SK-N-MC (cell line): ENCODE results near the gene CLSTN2.

ENCODE experiments used
- EZH2 ChIP-seq: fragments of 200-600 bp; sonication (generic); IDR thresholded peaks from one replicate; pipeline ENCODE4 v1.6.1; 2017; ENCODE audit warnings: antibody characterized with exemption
- FOXP2 ChIP-seq: optimal IDR thresholded peaks from 2 replicates; pipeline ENCODE3; 2011; ENCODE audit warnings: mild to moderate bottlenecking, moderate library complexity; ENCODE audit not compliant: insufficient read depth; ENCODE audit errors: extremely low read length, control extremely low read depth
- POLR2AphosphoS5 ChIP-seq: IDR thresholded peaks from 2 replicates; pipeline ENCODE4 v1.6.1; 2012; ENCODE audit warnings: mild to moderate bottlenecking, low read depth, low read length, borderline replicate concordance

GRCh38 chr3:140593766-140594165 lies 658.8 kb downstream of the CLSTN2 start:
- TF ChIP-seq POLR2AphosphoS5 (no peak), FOXP2 (no peak), EZH2 (no peak)
